HG03460 (cell line): ENCODE measurements around the gene BMI1.

ENCODE experiments used
- ATAC-seq: cut with Tn5 transposase; IDR thresholded peaks from one replicate; pipeline ENCODE4 v1.9.1; 2021; ENCODE audit not compliant: unreplicated experiment

The BMI1 gene

DNA sequence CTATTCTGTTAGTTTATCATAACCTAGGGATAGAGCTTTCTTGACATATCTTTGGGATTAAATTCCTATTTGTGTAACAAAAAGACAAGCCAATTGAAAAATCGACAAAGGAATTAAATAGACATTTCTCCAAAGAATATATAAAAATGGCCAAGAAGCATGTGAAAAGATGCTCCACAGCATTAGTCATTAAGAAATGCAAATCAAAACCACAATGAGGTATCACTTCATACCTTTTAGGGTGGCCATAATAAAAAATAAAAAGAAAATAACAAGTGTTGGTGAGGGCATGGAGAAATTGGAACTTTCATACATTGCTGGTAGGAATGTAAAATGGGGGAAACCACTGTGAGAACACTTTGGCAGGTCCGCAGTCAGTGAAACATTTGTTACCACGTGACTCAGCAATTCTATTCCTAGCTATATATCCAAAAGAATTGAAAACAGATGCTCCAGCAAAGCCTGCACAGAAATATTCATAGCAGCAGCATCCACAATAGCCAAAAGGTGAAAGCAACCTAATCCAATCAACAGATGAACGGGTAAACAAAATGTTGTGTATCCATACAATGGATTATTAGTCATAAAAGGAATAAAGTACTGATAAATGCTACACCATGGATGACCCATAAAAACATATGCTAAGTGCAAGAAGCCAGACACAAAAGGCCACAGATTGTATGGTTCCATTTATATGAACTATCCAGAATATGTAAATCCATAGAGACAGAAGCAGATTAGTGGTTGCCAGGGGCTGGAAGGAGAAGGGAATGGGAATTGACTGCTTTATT is 44.9 kb downstream of the BMI1 start:
- no peak for ATAC-seq

DNA sequence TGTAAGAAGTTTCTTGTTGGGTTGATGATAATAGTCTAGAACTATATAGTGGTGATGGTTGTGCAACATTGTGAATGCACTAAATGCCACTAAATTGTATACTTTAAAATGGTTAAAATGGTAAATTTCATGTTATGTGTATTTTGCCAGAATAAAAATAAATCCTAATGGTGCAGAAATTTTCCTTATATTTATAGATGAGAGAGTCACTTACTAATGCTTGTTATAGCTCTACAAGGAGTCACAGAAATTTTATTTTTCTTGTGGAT is 45.5 kb downstream of the BMI1 start:
- no peak for ATAC-seq

DNA sequence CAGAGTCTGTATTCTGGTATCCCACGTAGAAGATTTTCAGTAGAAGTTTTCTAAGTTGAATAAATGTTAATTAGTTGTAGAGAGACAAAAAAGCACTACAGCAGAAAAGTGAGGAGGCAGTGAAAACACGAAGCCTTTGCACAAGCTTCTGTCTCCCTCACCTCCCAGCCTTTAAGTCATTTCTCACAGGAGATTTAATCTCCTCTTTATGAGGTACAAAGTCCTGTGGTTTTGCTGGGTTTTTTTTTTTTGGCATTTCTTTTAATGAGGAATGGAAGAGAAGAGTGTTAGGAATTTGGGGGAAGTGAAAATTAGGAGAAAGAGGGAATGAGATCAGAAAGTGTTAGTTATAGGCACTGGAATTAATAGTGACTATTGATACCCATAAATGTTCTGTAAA is 45.9 kb downstream of the BMI1 start:
- ATAC-seq = no peak

DNA sequence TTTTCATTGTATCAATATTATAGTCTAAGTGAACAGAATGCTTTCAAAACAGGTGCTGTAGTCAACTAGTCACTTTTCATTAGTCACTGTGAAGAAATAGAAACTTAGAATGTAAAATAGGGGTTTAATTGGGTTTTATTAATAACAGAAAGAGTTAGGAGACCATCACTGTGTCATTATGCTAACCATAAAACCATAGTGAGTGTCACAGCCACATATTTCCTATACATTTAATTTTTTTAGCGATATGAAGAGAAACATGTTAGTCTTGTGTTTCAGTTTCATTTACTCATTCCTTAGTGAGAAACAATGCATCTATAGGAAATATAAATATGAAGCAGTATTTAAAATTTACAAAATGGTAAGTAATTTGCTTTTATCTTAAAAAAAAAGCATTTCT is 46.6 kb downstream of the BMI1 start:
- no peak for ATAC-seq

DNA sequence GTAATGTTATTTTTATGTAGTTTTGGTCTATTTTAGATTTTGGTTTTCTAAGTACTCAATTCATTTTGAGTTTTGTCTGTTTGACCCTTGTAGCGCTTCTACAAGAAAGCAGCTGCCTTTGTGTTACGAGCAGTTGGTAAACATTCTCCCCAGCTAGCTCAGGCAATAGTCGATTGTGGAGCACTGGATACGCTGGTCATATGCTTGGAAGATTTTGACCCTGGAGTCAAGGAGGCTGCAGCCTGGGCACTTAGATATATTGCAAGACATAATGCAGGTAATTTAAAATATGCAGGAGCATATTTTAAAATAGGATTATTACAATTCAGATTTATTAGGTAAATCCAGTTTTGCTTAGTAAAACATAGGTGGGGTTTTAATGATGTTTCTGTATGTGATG is 47.5 kb downstream of the BMI1 start:
- ATAC-seq = no peak

DNA sequence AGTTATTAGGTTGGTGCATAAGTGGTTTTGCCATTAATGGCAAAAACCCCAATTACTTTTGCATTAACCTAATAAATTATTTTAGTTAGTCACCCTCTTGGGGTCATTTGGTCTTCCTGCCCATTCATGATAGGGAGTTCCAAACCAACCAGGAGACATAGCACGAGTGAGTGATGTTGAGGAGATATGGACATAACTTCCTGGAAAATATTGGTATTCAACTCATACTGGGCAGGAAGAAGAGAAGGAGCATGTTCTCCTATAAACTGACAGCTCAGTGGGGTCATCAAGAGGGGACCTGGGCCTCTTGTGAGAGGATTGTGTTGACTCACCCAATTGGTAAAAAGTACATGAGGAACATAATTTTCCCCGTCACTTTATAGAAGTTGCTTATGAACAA is 48.1 kb downstream of the BMI1 start:
- ATAC-seq = no peak

DNA sequence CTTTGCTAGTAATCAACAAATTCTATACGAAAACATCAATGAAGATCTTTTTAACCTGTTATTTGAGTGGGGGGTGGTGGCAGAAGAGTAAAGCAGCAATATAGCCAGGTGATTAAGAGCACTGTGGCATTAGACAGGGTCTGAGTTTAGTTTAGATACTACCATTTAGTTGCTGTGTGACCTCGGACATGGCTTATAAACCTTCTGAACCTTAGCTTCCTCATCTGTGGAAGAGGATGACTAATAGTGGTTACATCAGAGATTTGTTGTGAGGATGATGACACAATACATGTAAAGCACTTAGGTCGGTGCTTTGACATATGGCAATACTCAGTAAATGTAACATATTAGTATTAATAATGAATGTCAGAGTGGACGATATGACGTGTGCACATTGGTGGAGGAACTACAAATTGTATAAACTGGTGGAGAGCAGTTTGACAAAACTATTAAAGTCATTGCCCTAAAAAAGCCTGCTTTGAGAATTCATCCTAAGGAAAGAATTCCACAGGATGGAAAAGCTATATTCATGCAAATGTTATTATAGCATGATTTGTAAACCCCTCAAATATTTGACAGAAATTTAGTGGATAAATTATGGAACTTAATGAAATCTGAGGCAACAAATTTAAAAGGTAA is 48.7 kb downstream of the BMI1 start:
- no peak for ATAC-seq

DNA sequence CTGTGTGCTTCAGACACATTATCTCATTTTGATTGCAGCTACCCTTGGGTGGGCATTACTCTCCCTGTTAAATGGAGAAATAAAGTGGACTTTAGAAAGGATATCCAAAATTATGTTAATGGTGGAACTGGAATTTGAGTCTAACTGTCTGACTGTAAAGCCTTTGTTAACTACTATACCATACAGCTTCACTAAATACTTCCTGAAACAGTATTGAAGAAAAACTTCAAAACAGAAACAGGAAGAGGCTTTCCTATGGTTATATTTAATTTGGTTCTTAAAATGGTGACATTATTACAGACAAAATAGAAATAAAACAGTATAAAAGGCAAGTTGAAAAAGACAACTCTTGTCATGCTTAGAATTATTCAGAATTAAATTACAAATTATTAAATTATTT is 49.4 kb downstream of the BMI1 start:
- ATAC-seq = no peak

DNA sequence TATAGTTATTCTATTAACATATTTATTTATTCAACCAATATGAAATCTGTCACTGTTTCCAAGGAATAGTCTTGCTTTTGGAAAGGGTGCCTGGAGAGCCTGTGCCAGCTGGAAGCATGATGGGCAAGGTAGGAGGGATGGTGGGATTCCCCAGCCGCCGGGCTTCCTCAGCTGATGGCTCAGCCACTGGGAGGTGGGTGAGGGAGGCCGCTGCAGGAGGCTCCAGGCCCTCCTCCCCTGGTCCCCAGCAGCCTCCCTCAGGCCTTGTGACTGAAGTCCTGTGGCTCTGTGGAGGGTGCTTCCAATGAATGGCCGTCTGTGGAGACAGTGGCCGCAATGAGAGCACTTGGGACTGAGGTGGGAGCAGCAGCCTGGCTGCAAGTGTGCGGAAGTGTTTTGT is 51.4 kb downstream of the BMI1 start:
- no peak for ATAC-seq

DNA sequence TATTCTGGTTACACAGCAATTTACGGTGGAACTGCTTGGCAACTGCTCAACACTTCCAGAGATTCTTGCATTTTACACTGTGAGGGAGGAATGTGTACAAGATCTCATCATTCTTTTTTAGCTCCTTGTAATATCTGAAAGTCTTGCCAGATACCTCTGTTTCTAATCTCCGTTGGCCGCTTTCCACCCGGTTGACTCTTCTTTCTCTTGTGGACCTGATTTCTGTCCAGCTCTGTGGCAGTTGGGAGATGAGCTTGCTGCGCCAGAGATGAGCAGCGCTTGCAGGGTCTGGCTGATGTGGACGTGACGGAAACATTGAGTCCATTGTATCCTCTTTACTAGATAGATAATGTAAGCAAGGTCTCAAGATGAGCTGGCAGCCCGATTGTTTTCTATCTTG is 52.0 kb downstream of the BMI1 start:
- no peak for ATAC-seq

DNA sequence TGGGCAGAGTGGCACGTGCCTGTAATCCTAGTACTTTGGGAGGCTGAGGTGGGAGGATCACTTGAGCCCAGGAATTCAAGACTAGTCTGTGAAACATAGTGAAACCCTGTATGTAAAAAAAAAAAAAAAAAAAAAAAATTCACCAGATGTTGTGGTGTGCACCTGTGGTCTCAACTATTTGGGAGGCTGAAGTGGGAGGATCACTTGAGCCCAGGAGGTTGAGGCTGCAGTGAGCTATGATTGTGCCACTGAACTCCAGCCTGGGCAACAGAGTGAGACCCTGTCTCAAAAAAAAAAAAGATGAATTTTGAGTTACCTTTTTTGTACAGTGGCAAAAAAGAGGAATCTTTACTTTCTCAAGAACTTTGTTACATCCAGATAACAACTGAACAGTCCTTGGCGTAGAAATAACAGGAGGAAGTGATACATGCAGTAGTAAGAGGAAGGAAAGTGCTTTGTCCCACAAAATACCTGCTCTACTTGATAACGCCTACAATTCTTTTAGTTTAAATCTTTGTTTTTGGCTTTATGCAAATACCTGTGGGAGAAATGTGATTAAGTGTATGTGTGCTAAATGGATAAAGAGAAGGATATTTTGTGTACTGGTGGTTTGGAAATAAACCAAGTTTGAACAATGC is 53.7 kb downstream of the BMI1 start:
- ATAC-seq = no peak

DNA sequence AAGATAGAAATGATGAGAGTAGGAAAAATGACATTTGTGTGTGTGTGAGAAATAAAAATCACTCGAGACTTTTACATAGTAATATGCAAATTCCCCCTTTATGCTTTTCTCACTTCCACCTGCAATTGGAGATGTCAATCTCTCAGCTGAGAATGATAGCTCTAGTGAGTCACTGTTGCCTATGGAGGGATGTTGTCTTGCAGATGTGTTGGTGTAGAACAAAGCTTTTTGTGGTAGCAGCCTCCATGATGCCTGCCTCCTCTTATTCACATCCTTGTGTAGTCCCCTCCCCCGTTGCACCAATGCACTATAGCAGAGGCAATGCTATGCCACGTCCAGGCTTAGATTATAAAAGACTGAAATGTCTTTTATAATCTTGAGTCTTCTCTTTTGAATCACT is 58.2 kb downstream of the BMI1 start:
- ATAC-seq = peak; percentile 54
